Kidney (tissue), 14 donors: ENCODE results near the gene CARHSP1. TPM values are rescaled to one million over a fixed set of nuclear protein-coding genes. Genes with fewer than 3 reads are reported as not detected.

Source experiments
- DNase-seq, 5 donors: peaks; one replicate each; pipeline ENCODE4 v3.0.0-alpha.2; 2013 to 2020
- FAIRE-seq: peaks from 2 replicates; lab custom pipeline; 2012; peaks lifted over from hg19 to GRCh38; lab: Jason Lieb, UNC
- H3K27ac ChIP-seq, 2 donors: one replicate each; pipeline ENCODE4 v1.7.0; 2013; ENCODE audit warnings: low read depth in 2 of 2, low read length in 2 of 2, inconsistent platforms in 1 of 2
- H3K27me3 ChIP-seq: one replicate; pipeline ENCODE4 v1.7.1; 2013; ENCODE audit warnings: low read length, inconsistent platforms; ENCODE audit not compliant: control insufficient read depth, insufficient read depth
- H3K36me3 ChIP-seq, 3 donors: one replicate each; pipeline versions ENCODE4 v1.7.0 to v1.7.1; 2013; ENCODE audit warnings: low read length in 3 of 3, control low read depth in 1 of 3, inconsistent platforms in 1 of 3; ENCODE audit not compliant: insufficient read depth in 3 of 3, control insufficient read depth in 2 of 3
- H3K4me1 ChIP-seq, 3 donors: one replicate each; pipeline versions ENCODE4 v1.7.0 to v1.7.1; 2013; ENCODE audit warnings: low read length in 3 of 3, inconsistent platforms in 1 of 3, low read depth in 1 of 3; ENCODE audit not compliant: control insufficient read depth in 2 of 3, insufficient read depth in 2 of 3
- H3K4me3 ChIP-seq, 3 donors: one replicate each; pipeline versions ENCODE4 v1.7.0 to v1.8.1; 2013; ENCODE audit warnings: low read length in 3 of 3, control low read depth in 1 of 3, inconsistent platforms in 1 of 3
- H3K9ac ChIP-seq, 3 donors: one replicate each; pipeline versions ENCODE4 v1.7.0 to v1.7.1; 2013; ENCODE audit warnings: low read length in 3 of 3, control low read depth in 1 of 3, inconsistent platforms in 1 of 3
- H3K9me3 ChIP-seq, 3 donors: one replicate each; pipeline versions ENCODE4 v1.7.0 to v1.7.1; 2013; ENCODE audit warnings: low read length in 3 of 3, control low read depth in 1 of 3, inconsistent platforms in 1 of 3; ENCODE audit not compliant: control insufficient read depth in 2 of 3, insufficient read depth in 1 of 3
- CTCF ChIP-seq: IDR thresholded peaks from 3 replicates; pipeline ENCODE4 v1.5.1; 2012; ENCODE audit warnings: mild to moderate bottlenecking, moderate library complexity, borderline replicate concordance; ENCODE audit not compliant: insufficient read depth; ENCODE audit errors: extremely low read depth
- intact Hi-C: fragments of 100-400 bp; cut with DNase I; formaldehyde crosslinking; loops from one replicate; pipeline ENCODE4 v1.11.1; 2022
- polyA plus RNA-seq: library from polyadenylated mRNA; stranded (reverse); fragments of 350-450 nt; fragmentation: Illumina TruSeq; extraction: RNeasy Lipid Tissue Mini Kit (QIAGEN cat#74804); gene quantifications from one replicate; pipeline ENCODE4 v1.2.3, GENCODE V29; 2014; ENCODE audit warnings: low read depth, low replicate concordance; ENCODE audit not compliant: insufficient read depth
- total RNA-seq: library from RNA; stranded (reverse); fragmentation: NEBNext Ultra II Directional; extraction: Animal tissue kit (Norgen Biotek cat#: 25700); gene quantifications from one replicate; pipeline ENCODE4 v1.2.1, GENCODE V29; 2021
- donor health status: control.
- donor health status: control.
- donor health status: control.
- donor health status: control.
- donor health status: control.
- donor health status: DM: yes; HTN: yes; CAD: no.
- donor health status: Normal renal cell carcinoma (clear cell type).

Gene CARHSP1
- total and polyA plus RNA-seq, 2 donors from 2014 or later, result 130 to 134 TPM

DNA sequence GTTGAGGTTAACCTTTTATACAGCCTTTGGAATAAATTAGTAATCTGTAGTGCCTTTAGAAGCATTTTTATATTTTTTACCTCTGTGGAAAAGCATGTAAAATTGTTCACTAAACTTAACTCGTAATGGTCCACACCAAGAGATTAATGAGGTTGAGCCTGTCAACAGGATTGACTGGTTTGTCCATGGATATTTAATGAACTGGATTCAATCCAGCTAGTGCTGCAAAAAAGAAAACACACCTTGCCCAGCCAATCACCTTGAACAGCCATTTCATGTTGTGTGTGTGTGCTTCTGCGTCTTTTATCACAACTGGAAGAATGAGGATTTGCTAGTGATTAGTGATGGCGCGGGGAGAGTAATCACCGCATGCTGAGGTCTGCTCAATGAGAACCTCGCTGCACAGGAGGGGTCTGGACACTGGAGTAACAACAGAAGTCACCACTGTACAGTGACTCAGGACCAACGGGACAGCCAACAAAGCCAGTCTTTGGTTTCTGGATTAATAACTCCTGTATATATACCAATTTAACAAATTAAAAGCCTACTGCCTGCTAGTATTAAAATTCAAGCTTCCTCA, 47.0 kb upstream of the CARHSP1 start:
- Histone ChIP-seq H3K4me3 (no peak overlapping the region), H3K27ac (no peak overlapping the region), H3K4me1 (peaks cover 0 to 3% (median 0%) of the 10 kb centered on the region in 3 donors), H3K27me3 (no peaks in the 10 kb centered on the region), H3K36me3 (peaks cover 8 to 49% (median 31%) of the 10 kb centered on the region in 3 donors), H3K9ac (no peak overlapping the region), H3K9me3 (no peaks in the 10 kb centered on the region)
- intact Hi-C loops, result no loop called here
- TF ChIP-seq CTCF, result no peak
- FAIRE-seq (no peak), DNase-seq (peak in 1 of 5 donors; percentile 16)

GRCh38 chr16:8914098-8914497, 45.3 kb upstream of the CARHSP1 start:
- no peak for TF ChIP-seq CTCF
- H3K9ac ChIP-seq, result no peak overlapping the region
- peaks cover 0 to 3% (median 0%) of the 10 kb centered on the region in 3 donors for H3K4me1 ChIP-seq
- no peak overlapping the region for H3K27ac ChIP-seq
- no peaks in the 10 kb centered on the region for H3K27me3 ChIP-seq
- FAIRE-seq, result no peak
- no peak for DNase-seq
- H3K36me3 ChIP-seq, result peaks cover 8 to 45% (median 24%) of the 10 kb centered on the region in 3 donors
- no peaks in the 10 kb centered on the region for H3K9me3 ChIP-seq
- intact Hi-C loops, result no loop called here
- no peak overlapping the region for H3K4me3 ChIP-seq

DNA sequence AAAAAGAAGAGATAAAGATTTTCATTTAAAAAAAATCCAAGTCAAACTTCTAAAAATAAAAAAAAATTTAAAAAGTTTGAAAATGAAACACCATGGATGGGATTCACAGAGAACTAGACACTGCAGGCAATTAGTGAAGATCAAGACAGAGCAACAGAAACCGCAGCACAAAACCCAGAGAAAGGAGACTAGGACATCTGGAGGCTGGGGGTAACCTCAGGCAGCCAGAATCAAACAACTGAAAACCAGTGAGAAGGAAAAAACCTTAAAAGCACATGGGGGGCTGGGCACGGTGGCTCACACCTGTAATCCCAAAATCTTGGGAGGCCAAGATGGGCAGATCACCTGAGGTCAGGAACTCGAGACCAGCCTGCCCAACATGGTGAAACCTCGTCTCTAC, 44.0 kb upstream of the CARHSP1 start:
- FAIRE-seq (no peak), DNase-seq (no peak)
- H3K9me3 ChIP-seq, result no peaks in the 10 kb centered on the region
- no peak overlapping the region for H3K27ac ChIP-seq
- H3K4me1 ChIP-seq, result peaks cover 0 to 3% (median 0%) of the 10 kb centered on the region in 3 donors
- H3K27me3 ChIP-seq, result no peaks in the 10 kb centered on the region
- H3K4me3 ChIP-seq, result no peak overlapping the region
- H3K9ac ChIP-seq, result no peak overlapping the region
- H3K36me3 ChIP-seq, result peaks cover 8 to 52% (median 23%) of the 10 kb centered on the region in 3 donors
- intact Hi-C loops, result no loop called here
- TF ChIP-seq CTCF, result no peak
